HUES6 (cell line): ENCODE data around the gene CBARP.

ENCODE experiments used
- H3K27ac ChIP-seq: 2 replicates; pipeline ENCODE4 v1.7.0; 2013; ENCODE audit warnings: low read depth, mild to moderate bottlenecking, low read length, inconsistent platforms
- H3K27me3 ChIP-seq: 2 replicates; pipeline ENCODE4 v1.6.1; 2013; ENCODE audit warnings: low read length; ENCODE audit not compliant: control insufficient read depth, insufficient read depth
- H3K36me3 ChIP-seq: 2 replicates; pipeline ENCODE4 v1.6.1; 2013; ENCODE audit warnings: low read length; ENCODE audit not compliant: control insufficient read depth, insufficient read depth
- H3K4me1 ChIP-seq: 2 replicates; pipeline ENCODE4 v1.6.1; 2013; ENCODE audit warnings: low read length; ENCODE audit not compliant: control insufficient read depth, insufficient read depth
- H3K4me3 ChIP-seq: 2 replicates; pipeline ENCODE4 v1.5.1; 2013; ENCODE audit warnings: low read depth, low read length
- H3K9ac ChIP-seq: one replicate; pipeline ENCODE4 v1.6.1; 2013; ENCODE audit warnings: mild to moderate bottlenecking, low read length
- H3K9me3 ChIP-seq: 2 replicates; pipeline ENCODE4 v1.6.1; 2013; ENCODE audit warnings: low read depth, low read length; ENCODE audit not compliant: control insufficient read depth, insufficient read depth

The CBARP gene

DNA sequence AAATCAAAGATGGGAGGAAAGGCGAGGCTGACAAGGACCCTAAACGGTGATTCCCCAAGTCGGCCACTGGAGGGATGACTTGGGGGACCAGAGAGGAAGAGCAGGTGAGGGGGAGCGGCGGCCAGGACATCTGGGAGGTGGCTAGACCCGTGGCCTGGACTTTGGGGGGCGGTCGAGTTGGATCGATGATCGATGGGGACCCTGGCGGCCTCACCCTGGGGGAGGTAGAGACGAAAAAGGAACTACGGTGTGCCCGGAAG lies 23.7 kb upstream of the CBARP start:
- H3K4me3 ChIP-seq, result peak overlapping the region; percentile 80
- H3K9me3 ChIP-seq, result no peaks in the 10 kb centered on the region
- H3K27me3 ChIP-seq, result no peaks in the 10 kb centered on the region
- H3K36me3 ChIP-seq, result peaks cover 20% of the 10 kb centered on the region
- peak overlapping the region; percentile 83 for H3K9ac ChIP-seq
- H3K4me1 ChIP-seq, result peaks cover 71% of the 10 kb centered on the region
- H3K27ac ChIP-seq, result peak overlapping the region; percentile 86; the same call in 1 of the 2 replicates

DNA sequence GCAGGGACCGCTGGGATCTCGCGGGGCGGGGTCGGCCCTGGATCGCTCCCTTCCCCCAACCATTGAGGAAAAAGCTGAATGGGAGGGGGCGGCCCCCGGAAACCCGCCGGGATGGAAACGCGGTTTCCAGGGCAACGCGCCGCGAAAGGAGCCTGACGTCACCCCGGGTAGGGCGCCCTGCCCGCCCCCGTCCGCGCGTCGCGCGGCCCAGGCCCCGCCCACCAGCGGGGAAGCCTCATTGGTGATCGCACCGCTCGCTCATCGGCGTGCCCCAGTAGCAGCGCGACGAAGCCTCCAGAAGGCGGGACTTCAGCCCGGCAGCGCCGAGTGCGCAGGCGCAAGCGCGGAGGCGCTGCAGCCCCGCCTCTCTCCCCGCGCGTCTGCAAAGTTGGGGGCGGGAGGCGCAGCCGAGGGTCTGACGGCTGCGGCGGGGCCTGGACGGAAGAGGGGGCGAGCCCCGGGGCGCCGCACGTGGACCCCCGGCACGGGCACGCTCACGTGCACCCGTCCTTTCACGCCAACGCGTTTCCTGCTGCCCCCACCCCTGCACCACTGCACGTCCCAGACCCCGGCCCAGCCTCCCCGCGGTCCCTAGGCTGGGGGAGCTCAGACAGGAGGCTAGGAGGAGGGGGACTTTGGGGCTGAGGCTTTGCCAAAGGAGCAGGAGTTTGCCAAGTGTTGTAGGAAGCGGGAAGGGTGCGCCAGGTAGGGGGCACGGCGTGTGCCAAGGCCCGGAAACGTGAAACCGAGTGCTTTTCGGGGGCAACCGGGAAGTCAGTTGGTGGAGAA lies 23.1 kb upstream of the CBARP start:
- peak overlapping the region; percentile 83 for H3K9ac ChIP-seq
- H3K36me3 ChIP-seq, result peaks cover 24% of the 10 kb centered on the region
- H3K4me3 ChIP-seq, result peak overlapping the region; percentile 80
- no peaks in the 10 kb centered on the region for H3K9me3 ChIP-seq
- H3K27ac ChIP-seq, result peak overlapping the region; percentile 86; the same call in 1 of the 2 replicates
- H3K4me1 ChIP-seq, result peaks cover 68% of the 10 kb centered on the region
- no peaks in the 10 kb centered on the region for H3K27me3 ChIP-seq

DNA sequence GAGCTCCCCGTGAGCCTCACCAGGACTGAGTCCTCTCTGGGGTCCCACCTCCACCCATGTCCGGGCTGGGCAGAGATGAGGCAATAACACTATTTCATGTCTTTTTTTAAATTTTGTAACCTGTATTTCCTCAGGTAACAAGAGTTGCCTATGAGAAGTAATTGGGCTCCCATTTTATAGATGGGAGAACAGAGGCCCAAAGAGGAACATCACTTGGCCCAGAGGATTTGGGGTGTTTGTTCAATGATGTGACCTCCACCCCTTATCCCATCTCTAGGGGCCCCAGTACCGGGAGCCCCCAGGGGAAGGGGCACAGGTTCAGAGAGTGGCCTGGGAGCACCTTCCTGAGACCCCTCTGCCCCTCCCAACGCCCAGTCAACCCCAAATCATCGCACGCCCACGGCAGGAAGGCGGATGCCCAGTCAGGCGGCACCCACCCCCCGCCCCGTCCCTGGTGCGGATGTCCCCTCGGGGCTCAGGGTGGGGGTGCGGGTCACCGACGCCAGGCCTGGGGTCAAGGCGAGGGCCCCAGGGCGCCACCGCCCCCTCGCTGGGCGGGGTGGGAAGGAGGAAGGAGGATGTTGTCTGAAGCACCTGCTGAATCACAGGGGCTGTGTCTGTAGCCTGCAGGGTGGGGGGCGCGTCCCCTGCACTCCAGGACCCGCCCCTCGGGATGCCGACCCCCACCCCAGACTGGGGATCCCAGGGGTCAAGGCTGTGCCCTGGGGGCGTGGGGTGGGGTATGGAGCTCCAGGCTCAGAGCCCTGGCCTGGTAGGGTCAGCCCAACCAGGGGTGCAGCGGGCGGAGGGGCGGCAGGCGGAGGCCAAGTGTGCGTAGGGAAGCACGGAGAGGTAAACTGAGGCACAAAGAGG lies 22.3 kb upstream of the CBARP start:
- peak overlapping the region; percentile 66; the same call in 1 of the 2 replicates for H3K27ac ChIP-seq
- H3K4me3 ChIP-seq, result peak overlapping the region; percentile 80
- peak overlapping the region; percentile 75 for H3K9ac ChIP-seq
- peaks cover 65% of the 10 kb centered on the region for H3K4me1 ChIP-seq
- H3K9me3 ChIP-seq, result no peaks in the 10 kb centered on the region
- H3K36me3 ChIP-seq, result peaks cover 32% of the 10 kb centered on the region
- no peaks in the 10 kb centered on the region for H3K27me3 ChIP-seq

DNA sequence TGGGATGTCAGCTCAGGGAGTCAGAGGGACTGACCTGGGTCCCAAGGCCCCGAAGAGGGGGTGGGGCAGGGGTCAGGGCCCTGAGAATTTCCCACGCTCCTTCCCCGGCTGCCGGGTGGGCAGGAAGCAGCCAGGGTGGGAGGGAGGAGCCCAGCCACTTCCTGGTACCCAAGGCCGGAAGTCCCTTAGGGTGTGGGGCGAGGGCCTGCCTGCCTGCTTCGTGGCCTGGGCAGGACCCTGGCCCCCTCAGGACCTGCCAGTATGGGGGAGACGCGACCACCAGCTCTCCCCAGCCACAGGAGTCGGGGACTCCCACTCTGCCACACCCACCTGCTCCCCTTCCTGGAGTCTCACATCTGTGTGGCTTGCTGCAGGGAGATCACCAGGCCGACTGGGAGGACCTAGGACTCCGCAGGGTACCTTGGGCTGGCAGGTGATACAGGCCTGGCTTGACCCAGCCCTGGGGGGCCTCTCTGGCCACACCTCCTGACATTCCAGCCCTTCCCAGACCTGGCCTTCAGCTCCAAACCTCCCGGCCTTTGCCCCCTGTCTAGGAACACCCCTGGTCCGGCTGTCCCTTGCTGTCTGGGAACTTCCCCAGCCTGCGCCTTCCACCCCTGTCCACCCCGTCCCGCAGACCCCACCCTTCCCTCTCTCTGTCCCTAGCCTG lies 21.5 kb upstream of the CBARP start:
- peak overlapping the region; percentile 66; the same call in 1 of the 2 replicates for H3K27ac ChIP-seq
- no peaks in the 10 kb centered on the region for H3K9me3 ChIP-seq
- no peaks in the 10 kb centered on the region for H3K27me3 ChIP-seq
- peaks cover 63% of the 10 kb centered on the region for H3K4me1 ChIP-seq
- peak overlapping the region; percentile 80 for H3K4me3 ChIP-seq
- peak overlapping the region; percentile 75 for H3K9ac ChIP-seq
- H3K36me3 ChIP-seq, result peaks cover 40% of the 10 kb centered on the region

DNA sequence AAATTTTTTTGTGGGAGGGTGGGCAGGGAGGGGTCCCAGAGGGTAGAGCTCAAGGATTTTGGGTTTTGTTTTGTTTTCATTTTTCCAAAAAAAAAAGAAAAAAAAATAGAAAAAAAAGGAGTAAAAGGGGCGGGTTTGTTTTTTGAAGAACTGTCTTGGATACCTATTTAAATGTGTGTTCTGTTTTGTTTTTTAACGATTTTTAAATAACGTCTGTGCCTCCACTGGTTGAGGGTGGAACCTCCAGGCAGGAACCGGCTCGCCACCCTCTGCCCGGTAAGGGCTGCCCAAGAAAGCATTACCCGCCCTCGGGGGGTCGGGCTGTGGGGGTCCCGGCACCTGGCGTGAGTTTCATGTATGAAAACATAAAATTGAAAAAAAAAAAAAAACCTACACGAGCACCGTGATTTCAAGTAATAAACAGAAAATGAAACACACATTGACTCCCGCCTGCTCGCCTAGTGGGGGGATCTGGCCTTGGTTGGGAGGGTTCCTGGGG lies 21.0 kb upstream of the CBARP start:
- Histone ChIP-seq H3K27ac (peak overlapping the region; percentile 66; the same call in 1 of the 2 replicates), H3K27me3 (no peaks in the 10 kb centered on the region), H3K4me1 (peaks cover 64% of the 10 kb centered on the region), H3K9me3 (no peaks in the 10 kb centered on the region), H3K4me3 (no peak overlapping the region; the same call in 1 of the 2 replicates), H3K9ac (no peak overlapping the region), H3K36me3 (peaks cover 46% of the 10 kb centered on the region)

DNA sequence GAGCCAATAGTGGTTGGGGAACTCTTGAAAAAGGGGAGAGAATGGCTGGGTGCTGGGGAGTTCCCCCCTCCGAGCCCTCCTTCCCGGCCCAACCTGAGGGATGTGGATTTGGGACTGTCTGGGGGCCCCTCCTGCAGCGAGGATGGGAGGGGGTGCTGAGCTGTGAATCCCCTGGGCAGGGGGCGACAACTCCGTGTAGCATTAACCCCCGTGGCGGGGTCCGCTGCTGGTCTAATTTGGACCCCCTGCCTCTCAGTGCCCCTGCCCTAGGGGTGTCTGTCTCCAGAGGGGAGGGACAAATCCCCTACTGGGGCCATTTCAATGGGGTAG lies 20.3 kb upstream of the CBARP start:
- H3K4me3 ChIP-seq, result no peak overlapping the region
- H3K27me3 ChIP-seq, result no peaks in the 10 kb centered on the region
- H3K36me3 ChIP-seq, result peaks cover 51% of the 10 kb centered on the region
- peaks cover 66% of the 10 kb centered on the region for H3K4me1 ChIP-seq
- H3K27ac ChIP-seq, result peak overlapping the region; percentile 58; the same call in 1 of the 2 replicates
- no peak overlapping the region for H3K9ac ChIP-seq
- H3K9me3 ChIP-seq, result no peaks in the 10 kb centered on the region

DNA sequence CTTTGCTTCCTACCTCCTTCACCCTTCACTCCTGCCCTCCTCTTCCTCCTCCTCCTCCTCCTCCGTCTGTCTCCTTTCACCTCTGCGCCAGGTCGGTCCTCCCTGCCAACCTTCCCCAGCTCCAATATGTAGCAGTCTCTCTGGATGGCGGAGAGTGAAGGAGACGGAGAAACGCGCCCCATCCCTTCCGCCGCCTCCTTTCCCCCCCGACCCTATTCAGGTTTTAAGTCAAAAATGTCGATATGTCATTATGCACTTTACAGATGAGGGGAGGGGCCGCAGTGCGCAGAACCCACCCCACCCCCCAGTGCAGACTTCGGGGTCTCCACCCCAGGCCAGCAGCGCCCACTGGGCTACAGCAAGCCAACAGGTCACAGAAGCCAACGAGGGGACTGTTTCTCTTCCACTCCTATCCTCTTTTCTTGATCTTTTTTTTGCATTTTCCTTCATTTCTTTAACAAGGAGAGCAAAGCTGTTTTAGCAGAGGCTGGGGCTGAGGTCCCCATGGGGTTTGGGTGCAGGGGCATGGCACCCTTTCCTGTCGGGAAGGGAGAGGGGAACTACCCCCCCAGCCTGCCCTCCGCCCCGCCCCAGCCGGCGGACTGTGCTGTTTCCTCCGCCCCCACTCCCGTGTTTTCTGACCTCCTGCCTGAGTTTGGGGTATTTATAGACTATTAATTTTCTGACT lies 19.8 kb upstream of the CBARP start:
- Histone ChIP-seq H3K36me3 (peaks cover 51% of the 10 kb centered on the region), H3K4me3 (no peak overlapping the region), H3K27ac (peak overlapping the region; percentile 58; the same call in 1 of the 2 replicates), H3K9me3 (no peaks in the 10 kb centered on the region), H3K4me1 (peaks cover 61% of the 10 kb centered on the region), H3K27me3 (no peaks in the 10 kb centered on the region), H3K9ac (no peak overlapping the region)

DNA sequence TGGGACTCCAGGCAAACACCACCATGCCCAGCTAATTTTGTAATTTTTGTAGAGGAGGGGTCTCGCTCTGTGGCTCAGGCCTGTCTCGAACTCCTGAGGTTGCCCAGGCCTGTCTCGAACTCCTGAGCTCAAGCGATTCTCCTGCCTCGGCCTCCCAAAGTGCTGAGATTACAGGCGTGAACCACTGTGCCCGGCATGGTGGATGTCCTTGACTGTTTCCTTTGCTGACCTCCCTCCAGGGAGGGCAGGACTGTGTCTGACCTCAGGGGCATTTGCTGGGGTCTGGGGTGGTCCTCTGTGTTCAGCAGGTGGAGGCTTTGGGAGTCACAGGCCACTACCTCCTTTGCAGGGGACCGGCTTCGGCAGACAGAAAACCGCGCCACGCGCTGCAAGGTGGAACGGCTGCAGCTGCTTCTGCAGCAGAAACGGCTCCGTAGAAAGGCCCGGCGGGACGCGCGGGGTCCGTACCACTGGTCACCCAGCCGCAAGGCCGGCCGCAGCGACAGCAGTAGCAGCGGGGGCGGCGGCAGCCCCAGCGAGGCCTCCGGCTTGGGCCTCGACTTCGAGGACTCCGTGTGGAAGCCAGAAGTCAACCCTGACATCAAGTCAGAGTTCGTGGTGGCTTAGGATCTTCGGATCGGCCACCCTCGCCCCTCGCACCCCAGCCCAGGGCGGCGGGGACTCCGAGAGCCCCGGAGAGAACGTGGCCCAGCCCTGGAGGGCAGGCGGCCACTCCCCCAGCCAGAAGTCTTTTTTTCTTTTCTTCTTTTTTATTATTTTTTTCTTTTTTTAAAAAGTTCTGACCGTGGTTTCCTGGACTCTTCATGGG lies 19.1 kb upstream of the CBARP start:
- H3K36me3 ChIP-seq, result peaks cover 58% of the 10 kb centered on the region

DNA sequence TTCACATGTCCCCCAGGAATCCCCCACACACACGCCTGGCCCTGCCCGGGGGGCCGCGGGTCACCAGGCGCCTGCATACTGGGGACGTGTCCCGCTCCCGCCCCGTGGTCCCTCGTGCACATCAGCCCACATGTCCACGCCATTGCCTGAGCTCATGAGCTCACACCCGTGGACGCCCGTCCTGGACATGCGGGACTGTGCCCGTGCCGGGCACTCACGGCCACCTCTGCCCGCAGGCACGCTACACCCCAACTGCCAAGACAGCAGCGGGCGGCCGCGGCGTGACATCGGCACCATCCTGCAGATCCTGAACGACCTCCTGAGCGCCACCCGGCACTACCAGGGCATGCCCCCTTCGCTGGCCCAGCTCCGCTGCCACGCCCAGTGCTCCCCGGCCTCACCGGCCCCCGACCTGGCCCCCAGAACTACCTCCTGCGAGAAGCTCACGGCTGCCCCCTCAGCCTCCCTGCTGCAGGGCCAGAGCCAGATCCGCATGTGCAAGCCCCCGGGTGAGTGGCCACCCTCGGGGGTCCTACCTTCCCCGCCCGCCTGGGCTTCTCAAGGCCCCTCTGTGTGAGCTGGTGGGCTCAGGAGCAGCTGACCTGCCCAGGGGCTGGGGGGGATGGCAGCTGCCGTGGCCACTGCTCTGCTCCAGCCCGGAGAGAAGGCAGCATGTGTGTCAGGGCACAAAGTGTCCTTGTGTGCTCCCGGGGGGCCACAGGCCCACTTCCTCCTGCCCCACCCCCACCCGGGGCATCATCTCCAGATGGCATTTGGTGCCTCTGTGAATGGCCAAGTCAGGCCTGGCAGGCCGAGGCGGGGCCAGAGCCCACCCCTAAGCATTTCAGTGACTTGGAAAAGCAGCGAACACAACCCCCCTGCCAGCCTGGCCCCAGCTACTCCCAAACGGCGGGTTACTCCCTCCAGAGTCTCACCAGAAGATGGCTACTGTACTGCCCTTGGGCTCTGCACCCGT lies 17.7 kb upstream of the CBARP start:
- H3K4me3 ChIP-seq, result no peak overlapping the region
- H3K27me3 ChIP-seq, result no peaks in the 10 kb centered on the region
- H3K27ac ChIP-seq, result no peak overlapping the region
- H3K9me3 ChIP-seq, result no peaks in the 10 kb centered on the region
- peaks cover 49% of the 10 kb centered on the region for H3K4me1 ChIP-seq
- peaks cover 67% of the 10 kb centered on the region for H3K36me3 ChIP-seq
- no peak overlapping the region for H3K9ac ChIP-seq

More for the DNA sequence above, 19.1 kb upstream of the CBARP start:
- Histone ChIP-seq H3K9ac (no peak overlapping the region), H3K9me3 (no peaks in the 10 kb centered on the region), H3K4me1 (peaks cover 53% of the 10 kb centered on the region), H3K27ac (no peak overlapping the region), H3K27me3 (no peaks in the 10 kb centered on the region), H3K4me3 (no peak overlapping the region)
